NCI-H1436 treated with DMSO at 0.1 percent for 48 hours (cell line): ENCODE data around the gene JMJD6.
A peak's percentile ranks its signal among the peaks of the same experiment; 100 is the strongest.
"Not testable (repeated sequence)": the region's sequence is repeated elsewhere in the genome, so short reads cannot be mapped to it uniquely, and the experiment has no call there.

ENCODE experiments used
- DNase-seq: peaks from one replicate; lab custom pipeline; 2025; lab: John Stamatoyannopoulos, UW

JMJD6 gene

GRCh38 chr17:76726231-76726775 lies at the start of gene JMJD6:
TSS of gene JMJD6 (minus strand) at chr17:76726606. CDS start at chr17:76726475, 131 bp downstream.
- DNase-seq: peak; percentile 95

DNA sequence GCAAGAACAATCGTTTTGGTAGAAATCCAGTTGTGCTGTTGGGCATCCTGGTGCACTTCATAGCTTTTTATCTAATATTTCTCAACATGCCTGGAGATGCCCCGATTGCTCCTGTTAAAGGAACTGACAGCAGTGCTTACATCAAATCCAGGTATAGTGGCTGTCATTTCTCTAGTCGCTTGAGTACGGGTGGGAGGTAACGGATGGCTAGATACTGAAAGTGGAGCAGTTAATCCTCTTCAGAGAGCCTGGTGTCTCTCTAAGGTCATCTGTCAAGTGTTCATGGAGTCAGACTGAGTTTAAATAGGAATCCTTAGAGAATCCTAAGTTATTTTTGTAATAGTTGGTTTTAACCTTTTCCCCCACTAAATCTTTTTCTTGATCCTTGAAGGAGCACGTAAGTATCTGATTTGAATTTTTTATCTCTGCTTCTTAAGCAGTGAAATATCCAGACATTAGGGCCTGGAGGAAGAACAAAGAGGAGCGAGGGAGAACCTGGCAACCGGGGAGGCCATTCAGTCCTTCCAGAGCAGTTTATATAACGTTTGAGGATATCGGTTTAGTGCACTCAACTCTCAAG lies 48.7 kb upstream of the JMJD6 start:
- DNase-seq: no peak

- peak; percentile 23 for DNase-seq
These were observed 46.6 kb upstream of the JMJD6 start for GRCh38 chr17:76772842-76773525.

DNA sequence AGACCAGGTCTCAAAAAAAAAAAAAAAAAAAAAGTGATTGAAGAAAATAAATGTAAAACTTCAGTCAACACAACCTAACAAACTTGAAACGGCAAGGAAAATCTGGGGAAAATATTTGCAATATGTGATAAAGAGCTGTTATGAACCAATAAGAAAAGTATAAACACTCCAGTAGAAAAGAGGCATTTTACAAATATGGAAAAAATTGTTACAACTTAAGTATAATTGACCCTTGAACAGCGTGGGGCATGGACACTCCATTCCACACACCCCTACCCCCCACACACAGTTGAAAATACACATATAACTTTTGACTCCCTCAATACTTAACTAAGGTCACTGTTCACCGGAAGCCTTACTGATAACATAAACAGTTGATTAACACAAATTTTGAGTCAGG lies 32.2 kb upstream of the JMJD6 start:
- no peak for DNase-seq

DNA sequence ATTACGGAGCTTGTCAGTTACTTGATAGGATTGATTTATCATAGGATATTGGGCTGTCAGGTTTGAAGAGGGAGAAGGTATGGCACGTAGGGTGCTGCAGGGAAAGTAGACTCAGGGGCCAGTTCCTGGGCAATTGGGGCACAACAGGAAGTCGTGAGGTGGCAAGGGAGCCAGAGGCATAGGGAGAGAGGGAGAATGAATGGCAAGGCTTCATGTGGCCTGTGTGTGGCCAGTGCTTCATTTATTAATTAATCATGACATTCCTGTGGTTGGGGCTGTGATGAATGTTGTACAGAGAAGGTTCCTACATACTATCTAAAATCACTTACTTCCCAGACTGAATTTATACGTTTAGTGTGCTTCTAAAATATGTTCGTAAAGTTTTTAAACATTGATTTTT lies 30.9 kb upstream of the JMJD6 start:
- no peak for DNase-seq

DNA sequence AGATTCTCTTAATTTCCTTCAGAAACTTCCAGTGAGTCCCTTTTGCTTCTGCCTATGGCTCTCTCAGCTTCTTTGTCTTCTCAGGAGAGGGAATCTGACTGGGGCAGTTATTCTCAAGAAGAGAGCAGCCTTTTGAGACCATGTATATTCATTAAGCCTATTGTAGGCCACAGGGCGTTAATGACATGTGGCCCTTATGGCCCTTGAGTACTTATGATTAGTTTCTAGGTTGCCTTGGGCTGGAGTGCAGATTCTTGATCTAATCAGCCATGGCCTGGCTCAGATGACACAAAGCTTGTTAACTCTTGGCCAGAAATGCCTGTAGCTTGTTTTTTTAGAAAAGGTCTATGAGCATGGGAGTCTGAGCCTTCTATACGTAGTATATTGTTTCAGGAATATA lies 28.9 kb upstream of the JMJD6 start:
- DNase-seq: no peak

DNA sequence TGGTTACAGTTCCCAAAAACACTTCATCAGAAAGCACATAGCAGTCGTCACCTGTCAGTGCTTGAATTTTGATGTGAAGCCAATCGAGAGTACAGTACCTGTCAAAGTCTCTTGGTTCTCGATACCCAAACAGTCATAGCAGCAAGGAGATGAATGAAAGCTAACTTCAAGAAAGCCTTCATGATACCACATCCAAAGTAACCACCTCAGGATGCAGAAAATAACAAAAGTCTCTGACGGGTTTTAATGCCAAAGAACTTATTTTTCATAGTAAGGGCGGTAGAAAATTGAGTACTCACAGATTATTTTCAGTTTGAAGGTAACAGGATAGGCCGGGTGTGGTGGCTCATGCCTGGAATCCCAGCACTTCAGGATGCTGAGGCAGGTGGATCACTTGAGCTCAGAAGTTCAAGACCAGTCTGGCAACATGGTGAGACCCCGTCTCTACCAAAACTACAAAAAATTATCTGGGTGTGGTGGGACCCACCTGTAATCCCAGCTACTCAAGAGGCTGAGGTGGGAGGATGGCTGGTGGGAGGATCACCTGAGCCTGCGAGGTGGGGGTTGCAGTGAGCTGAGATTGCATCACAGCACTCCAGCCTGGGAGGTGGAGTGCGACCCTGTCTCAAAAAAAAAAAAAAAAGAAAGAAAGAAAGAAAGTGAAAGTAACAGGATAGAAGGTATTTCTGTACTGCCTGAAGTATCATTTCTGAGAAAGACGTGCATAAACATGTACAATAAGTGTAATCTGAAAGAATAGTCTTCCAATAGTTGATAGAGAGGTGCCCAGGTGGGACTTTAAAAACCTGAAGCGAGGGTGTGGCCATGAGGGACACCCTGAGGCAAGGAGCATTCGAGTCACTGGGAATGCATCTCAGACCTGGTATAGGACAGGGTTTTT lies 26.9 kb upstream of the JMJD6 start:
- no peak for DNase-seq

- no peak for DNase-seq
These were observed 25.6 kb upstream of the JMJD6 start for GRCh38 chr17:76752006-76752405.

DNA sequence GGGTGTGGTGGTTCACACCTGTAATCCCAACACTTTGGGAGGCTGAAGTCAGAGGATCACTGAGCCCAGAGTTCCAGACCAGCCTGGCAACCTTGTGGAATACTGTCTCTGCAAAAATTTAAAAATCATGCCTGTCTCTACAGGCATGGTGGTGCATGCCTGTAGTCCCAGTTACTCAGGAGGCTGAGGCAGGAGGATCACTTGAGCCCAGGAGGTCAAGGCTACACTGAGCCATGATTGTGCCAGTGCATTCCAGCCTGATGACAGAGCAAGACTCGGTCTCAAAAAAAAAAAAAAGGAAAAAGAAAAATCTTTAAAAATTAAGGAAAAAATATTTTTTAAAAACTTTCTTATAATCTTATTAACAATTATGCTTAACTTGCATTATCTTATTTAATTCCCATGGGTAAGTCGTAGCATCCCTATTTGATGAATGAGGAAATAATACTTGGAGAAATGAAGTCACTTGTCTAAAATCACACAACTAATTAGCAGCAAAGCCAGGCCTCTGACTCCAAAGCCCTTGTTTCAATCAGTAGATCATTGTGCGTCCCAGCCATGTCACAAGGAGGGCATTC lies 25.1 kb upstream of the JMJD6 start:
- no peak for DNase-seq

DNA sequence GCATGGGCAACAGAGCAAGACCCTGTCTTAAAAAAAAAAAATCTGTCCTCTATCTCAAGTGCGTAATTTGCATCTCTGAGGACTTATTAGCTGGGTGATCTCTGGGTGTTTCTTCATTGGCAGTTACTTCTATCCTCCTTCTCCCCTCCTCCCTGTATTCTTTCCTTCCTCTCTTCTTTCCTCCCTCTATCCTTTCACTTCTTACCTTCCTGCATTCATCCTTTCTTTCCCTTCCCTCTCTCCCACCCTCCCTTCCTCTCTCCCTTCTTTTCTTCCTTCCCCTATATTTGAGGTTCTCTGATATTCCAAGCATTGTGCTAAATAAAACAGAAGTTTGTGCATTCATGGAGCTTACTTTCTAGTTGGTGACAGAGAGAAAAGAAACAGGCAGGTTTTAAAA lies 22.3 kb upstream of the JMJD6 start:
- DNase-seq: no peak

- DNase-seq: no peak
These were observed 21.4 kb upstream of the JMJD6 start for GRCh38 chr17:76747716-76748363.

- DNase-seq: not testable (repeated sequence)
These were observed 19.4 kb upstream of the JMJD6 start for GRCh38 chr17:76745785-76746184.

- DNase-seq: no peak
These were observed 18.3 kb upstream of the JMJD6 start for GRCh38 chr17:76744747-76745146.

DNA sequence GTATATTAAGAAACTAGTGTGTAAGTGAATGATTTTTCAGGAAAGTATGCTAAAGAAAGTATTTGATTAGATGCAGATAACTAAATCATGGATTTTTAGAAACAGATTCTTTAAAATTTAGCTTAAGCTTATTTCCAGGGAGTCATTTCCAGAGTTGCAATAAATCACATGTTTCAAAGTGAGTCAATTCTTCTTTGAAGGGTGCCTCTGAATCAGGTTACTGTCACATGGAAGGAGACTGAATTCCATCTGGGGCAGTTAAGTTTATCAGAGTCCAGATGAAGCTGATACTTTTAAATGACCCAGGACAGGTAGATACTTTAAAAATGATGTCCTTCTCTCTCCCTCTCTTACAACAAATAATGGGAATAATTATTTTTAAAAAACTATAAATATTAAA lies 16.6 kb upstream of the JMJD6 start:
- DNase-seq: no peak

- peak; percentile 70 for DNase-seq
These were observed 14.1 kb upstream of the JMJD6 start for GRCh38 chr17:76740329-76741118.

GRCh38 chr17:76739568-76740115 lies 13.2 kb upstream of the JMJD6 start:
- DNase-seq: not testable (repeated sequence)

DNA sequence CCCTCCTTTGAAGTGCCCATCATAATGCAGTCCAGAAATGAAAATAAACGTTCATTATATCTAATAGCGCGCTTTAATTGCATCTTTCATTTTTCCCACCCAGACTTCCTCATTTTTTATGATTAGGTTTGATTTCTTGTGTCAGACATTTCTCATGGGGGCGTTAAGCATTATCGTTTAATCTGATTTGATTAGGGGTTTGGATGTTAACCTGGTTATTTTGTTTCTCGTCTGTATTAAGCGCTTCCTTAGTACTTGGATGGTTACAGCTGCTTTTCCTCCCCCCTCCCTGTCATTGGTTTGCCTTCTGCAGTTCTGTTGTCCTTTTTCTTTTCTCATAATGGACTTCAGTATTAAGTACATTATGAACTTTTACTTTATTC lies 12.1 kb upstream of the JMJD6 start:
- no peak for DNase-seq

DNA sequence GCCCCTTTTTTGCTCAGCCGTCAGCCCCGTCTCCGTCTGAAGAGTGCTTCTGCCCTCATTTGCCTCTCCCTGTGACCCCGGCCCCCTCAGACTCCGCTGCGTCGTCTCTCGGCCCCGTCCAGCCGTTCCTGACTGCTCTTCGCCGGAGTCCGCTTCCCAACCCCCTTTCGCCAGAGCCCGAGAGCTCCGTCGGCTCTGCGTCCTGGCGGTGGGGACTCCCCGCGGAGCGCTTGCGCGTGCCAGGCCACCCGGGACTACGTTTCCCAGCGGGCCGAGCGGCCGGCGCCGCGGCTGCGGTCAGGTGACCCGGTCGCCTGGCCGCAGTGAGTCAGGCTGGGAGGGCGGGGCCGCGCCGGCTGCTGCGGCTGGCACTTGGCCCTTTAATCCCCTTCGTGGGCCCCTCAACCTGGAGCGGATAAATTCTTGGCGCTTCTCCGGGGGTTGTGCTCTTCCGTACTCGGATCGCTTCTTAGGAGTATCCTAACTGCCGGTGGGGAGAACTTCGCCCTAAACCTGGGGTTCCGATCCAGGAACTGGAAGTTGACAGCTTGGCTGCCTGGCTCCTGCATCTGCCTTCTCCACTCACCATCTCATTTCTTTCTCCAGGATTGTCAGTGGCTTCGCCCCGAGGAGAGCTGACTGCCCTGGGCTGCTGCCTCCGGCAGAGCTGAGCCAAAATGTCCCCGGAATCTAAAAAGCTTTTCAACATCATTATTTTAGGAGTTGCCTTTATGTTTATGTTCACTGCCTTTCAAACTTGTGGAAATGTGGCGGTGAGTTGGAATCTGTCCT lies 11.5 kb upstream of the JMJD6 start, which contains the start of gene MFSD11:
TSS of gene MFSD11 (plus strand) at position 444 of the 792 bp plus-strand sequence. CDS start at position 678, 234 bp downstream.
- DNase-seq: peak; percentile 80

- DNase-seq: peak; percentile 99
These were observed 10.8 kb upstream of the JMJD6 start, which contains the start of gene SRSF2 for GRCh38 chr17:76737082-76737675. TSS of gene SRSF2 (minus strand) at chr17:76737331. CDS start at chr17:76737160, 171 bp downstream.
